HG02884 (cell line): Measurements from ENCODE around the gene SNCAIP.
"Not testable (repeated sequence)": the region's sequence is repeated elsewhere in the genome, so short reads cannot be mapped to it uniquely, and the experiment has no call there.

ENCODE experiments used
- ATAC-seq: cut with Tn5 transposase; IDR thresholded peaks from one replicate; pipeline ENCODE4 v1.9.1; 2021; ENCODE audit warnings: mild to moderate bottlenecking, moderate library complexity; ENCODE audit not compliant: unreplicated experiment

SNCAIP gene

GRCh38 chr5:122458278-122458872 is 146.3 kb downstream of the SNCAIP start:
- peak; percentile 74 for ATAC-seq

DNA sequence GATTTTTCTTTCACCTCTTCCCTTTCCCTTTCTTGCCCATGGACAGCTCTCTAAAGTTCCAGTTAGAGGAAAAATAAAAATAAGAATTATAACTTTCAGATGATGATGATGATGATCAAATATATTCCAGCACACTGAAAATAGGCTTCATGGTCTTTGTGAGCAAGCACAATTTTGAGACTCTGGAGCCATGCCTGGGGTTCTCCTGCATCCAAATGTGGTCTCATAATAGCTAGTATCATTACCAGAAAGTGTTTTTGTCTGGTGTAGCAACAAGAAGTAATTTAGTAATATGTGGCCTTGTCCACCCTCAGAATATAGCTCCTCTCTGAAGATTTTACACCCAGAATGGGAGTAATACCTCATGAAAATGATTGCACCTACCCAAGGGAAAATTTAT is 150.4 kb downstream of the SNCAIP start:
- ATAC-seq: no peak

GRCh38 chr5:122463221-122463620 is 151.2 kb downstream of the SNCAIP start:
- no peak for ATAC-seq

GRCh38 chr5:122464191-122464590 is 152.2 kb downstream of the SNCAIP start:
- no peak for ATAC-seq

DNA sequence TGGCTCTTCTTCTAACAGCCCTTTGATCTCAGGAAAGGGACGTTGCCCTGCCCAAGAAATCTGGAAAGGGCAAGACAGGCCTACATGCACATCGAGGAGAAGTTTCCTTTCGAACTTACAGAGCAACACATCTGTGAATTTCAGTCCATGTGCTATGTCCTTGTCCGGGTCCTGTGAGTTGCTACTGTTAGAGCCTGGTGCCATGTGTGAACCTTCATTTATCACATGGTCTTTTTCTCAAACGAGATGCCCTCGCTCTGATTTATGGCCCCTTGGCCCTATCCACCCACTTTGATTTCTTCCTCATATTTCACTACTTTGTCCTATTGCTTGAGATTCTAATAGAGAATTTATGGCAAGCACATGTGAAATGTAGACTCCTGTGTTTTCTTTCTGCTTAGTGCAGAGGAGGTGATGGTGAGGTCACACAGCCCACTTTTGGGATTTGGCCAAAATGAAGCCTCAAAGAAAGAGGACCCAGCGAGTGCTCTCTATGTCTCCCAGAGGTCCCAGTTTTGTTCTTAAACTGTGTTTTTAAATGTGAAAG is 153.1 kb downstream of the SNCAIP start:
- ATAC-seq: no peak

DNA sequence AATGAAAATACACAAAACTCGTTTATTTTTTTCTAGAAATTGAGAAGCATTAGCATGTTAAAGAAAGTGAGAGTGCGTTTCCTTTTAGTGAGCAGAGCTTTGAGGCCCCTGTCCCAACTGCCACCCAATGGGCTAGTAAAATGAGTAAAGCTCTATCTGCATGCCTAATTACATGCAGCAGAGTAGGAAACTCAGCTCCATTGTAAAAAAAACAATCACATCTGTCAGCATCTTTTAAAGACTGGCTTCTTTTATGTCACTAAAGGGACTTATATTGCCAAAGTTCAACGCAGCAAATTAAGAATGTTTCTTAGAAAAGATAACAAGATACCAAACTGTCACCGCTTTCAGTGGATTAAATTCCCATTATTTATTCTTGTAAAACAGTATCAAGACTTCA is 154.0 kb downstream of the SNCAIP start:
- ATAC-seq: no peak

- no peak for ATAC-seq
Measured at GRCh38 chr5:122468351-122469116, 156.5 kb downstream of the SNCAIP start.

DNA sequence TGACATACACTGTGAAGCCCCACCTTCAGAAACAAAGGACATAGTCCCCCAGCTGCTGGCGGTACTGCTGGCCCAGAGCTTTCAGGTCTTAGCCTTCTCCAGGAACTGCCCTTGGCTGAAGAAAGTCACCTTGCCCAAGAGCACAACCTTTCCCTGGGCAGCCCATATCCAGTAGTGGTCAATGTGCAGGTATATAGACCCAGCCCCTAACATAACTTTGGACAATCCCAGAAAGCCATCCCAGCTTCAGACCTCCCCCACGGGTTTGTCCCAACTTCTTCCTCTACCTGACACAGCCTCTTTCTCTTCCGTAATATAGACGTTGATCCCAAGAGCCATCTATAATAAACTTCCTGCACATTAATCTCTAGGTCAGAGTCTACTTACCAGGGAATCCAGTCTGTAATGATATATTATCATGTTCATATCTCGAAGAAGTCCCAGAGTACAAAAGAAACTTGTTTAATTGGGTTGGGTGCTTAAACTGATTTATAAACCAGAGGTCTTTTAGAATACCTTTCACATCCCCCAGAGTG is 157.4 kb downstream of the SNCAIP start:
- ATAC-seq: no peak

DNA sequence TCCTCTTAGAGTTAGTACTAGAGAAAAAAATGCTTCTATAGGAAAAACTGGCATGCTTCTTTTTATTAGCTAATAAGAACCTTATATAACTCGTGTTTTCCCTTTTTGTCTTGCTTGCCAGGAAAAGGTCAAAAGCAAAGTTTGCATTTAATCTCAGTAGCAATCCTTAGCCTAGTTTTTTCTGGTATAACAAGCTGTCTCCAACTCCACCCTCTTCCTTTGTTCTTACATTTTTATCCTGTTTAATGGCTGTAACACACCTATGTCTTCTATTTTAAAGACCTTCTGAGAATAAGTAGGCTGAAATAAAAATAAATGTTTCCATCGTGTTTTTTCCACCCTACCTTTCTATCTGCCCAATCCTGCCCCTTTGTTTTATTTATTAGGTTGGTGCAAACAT is 158.3 kb downstream of the SNCAIP start:
- ATAC-seq: no peak

GRCh38 chr5:122471031-122471751 is 159.2 kb downstream of the SNCAIP start:
- ATAC-seq: no peak

GRCh38 chr5:122471752-122472061 is 159.7 kb downstream of the SNCAIP start:
- ATAC-seq: no peak

GRCh38 chr5:122473138-122473843 is 161.3 kb downstream of the SNCAIP start:
- ATAC-seq: no peak

- no peak for ATAC-seq
Measured at GRCh38 chr5:122473941-122474340, 161.9 kb downstream of the SNCAIP start.

DNA sequence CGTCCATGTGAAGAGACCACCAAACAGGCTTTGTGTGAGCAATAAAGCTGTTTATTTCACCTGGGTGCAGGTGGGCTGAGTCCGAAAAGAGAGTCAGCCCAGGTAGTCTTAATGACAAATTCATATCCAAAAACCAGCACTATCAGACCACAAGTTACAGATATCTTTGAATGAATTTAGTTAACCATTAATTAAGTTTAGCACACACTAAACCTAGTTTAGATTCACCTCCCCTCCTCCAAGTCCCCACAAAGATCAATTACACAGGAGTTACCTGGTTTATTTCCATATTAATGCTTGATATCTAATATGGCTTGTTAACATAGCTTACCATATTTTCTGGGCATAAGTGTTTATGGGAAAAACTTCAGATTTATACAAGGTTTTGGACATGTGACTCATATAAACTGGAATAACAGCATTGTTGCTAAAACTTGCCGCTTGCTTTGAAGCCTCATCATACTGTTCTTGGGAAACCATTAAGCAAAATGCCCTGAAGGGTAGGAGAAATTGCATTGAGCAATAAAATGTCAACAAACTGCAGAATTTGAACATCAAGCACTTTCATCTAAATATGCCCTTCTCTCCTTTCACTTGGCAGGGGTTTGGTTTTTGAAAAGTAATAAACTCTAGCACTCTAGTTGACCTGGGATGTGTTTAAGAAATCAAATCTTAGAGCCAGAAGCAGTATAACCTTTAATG is 166.9 kb downstream of the SNCAIP start:
- no peak for ATAC-seq

- no peak for ATAC-seq
Measured at GRCh38 chr5:122480146-122480545, 168.1 kb downstream of the SNCAIP start.

DNA sequence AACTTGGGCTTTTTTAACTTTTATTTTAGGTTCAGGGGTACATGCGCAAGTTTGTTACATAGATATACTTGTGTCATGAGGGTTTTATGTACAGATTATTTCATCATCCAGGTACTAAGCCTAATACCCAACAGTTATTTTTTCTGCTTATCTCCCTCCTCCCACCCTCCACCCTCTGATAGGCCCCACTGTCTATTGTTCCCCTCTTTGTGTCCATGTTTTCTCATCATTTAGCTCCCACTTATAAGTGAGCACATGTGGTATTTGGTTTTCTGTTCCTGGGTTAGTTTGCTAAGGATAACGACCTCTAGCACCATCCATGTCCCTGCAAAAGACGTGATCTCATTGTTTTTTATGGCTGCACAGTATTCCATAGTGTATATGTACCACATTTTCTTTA is 172.1 kb downstream of the SNCAIP start:
- ATAC-seq: no peak

DNA sequence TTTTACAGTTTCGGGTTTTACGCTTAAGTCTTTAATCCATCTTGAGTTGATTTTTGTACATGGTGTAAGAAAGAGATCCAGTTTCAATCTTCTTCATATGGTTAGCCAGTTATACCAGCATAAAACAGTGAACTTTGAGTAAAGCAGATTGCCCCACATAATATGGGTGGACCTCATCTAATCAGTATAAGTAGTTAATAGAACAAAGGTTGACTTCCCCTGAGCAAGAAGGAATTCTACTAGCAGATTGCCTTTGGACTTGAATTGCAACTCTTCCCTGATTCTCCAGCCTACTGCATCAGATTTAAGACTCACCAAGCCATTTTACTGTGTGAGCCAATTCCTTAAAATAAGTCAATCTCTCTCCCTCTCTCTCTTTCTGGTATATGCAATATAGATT is 173.2 kb downstream of the SNCAIP start:
- ATAC-seq: no peak

- not testable (repeated sequence) for ATAC-seq
Measured at GRCh38 chr5:122486616-122487015, 174.6 kb downstream of the SNCAIP start.

DNA sequence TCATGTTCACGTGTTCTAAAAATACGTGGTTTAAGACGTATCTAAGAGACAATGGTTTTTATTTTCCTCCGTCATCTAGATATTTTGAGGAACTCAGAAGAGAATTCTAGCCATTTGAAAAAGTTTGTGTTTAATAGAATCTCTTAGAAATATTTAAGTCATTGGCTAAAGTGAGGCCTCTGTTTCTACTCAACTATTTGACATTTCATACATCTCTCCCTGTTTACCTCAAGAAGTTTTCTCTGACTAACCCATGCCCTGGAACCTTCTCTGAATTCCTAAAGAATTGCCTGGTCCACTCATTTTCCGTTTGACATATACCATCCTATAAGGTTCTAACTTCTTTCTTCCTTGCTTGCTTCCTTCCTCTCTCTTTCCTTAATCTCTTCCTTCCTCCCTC is 178.7 kb downstream of the SNCAIP start:
- ATAC-seq: no peak

- peak; percentile 82 for ATAC-seq
Measured at GRCh38 chr5:122492675-122493074, 180.6 kb downstream of the SNCAIP start.
